K562 (cell line): ENCODE data around the gene SHB.
A peak's percentile ranks its signal among the peaks of the same experiment; 100 is the strongest.

ENCODE experiments used
- CBFB ChIP-seq: sonication (generic); formaldehyde crosslinking; IDR thresholded peaks from 2 replicates; pipeline ENCODE4 v1.4.0; 2020; ENCODE audit warnings: mild to moderate bottlenecking, missing genetic modification reagents
- CREB1 ChIP-seq, 2 experiments: sonication (generic) in 1 of 2; formaldehyde crosslinking in 1 of 2; IDR thresholded peaks; 2 replicates each; pipeline versions ENCODE4 v1.6.1 to v1.8.0; 2012 to 2022; ENCODE audit warnings: inconsistent platforms in 1 of 2, mild to moderate bottlenecking in 1 of 2, missing genetic modification reagents in 1 of 2, moderate library complexity in 1 of 2
- ELF4 ChIP-seq: fragments of 450-650 bp; formaldehyde crosslinking; IDR thresholded peaks from 2 replicates; pipeline ENCODE4 v1.4.0; 2022; ENCODE audit warnings: missing genetic modification characterization
- TAF1 ChIP-seq: IDR thresholded peaks from 2 replicates; pipeline ENCODE4 v1.6.1; 2011; ENCODE audit warnings: mild to moderate bottlenecking, low read length, moderate library complexity; ENCODE audit not compliant: insufficient read depth, control insufficient read depth, severe bottlenecking; ENCODE audit errors: extremely low read depth
- ZNF274 ChIP-seq: IDR thresholded peaks from 2 replicates; pipeline ENCODE4 v1.6.1; 2011; ENCODE audit warnings: low read depth, mild to moderate bottlenecking, low read length, moderate library complexity, borderline replicate concordance
- ZNF76 ChIP-seq: fragments of 250-450 bp; sonication (Bioruptor Pico); IDR thresholded peaks from 2 replicates; pipeline ENCODE4 v1.4.0; 2020; ENCODE audit warnings: mild to moderate bottlenecking, moderate library complexity, borderline replicate concordance
- ZZZ3 ChIP-seq: fragments of 450-650 bp; IDR thresholded peaks from 2 replicates; pipeline ENCODE4 v1.6.1; 2016; ENCODE audit warnings: antibody characterized with exemption, mild to moderate bottlenecking, moderate library complexity
- TF ChIP-seq, protein P1 (sequence below): sonication (generic); formaldehyde crosslinking; IDR thresholded peaks from 2 replicates; pipeline ENCODE4 v1.5.0; 2020; ENCODE audit warnings: missing genetic modification reagents
- TF ChIP-seq, protein P2 (sequence below): fragments of 250-450 bp; sonication (Bioruptor Pico); IDR thresholded peaks from 2 replicates; pipeline ENCODE4 v1.4.0; 2020; ENCODE audit warnings: mild to moderate bottlenecking, moderate library complexity
- TF ChIP-seq, protein P3 (sequence below): fragments of 250-450 bp; sonication (Bioruptor Pico); IDR thresholded peaks from 2 replicates; pipeline ENCODE4 v1.9.0; 2021; ENCODE audit warnings: mild to moderate bottlenecking, inconsistent platforms
- TF ChIP-seq, protein P4 (sequence below): fragments of 450-650 bp; IDR thresholded peaks from 2 replicates; pipeline ENCODE4 v1.7.1; 2018; ENCODE audit warnings: mild to moderate bottlenecking, low read depth; ENCODE audit not compliant: partially characterized antibody
- TF ChIP-seq, protein P5 (sequence below), 3 experiments: IDR thresholded peaks in 2 of 3; conservative IDR thresholded peaks in 1 of 3; 2 replicates each; pipeline ENCODE4 v1.5.1; 2011 to 2012; ENCODE audit warnings: low read length in 3 of 3, mild to moderate bottlenecking in 3 of 3, control low read depth in 2 of 3, improper control_type of control experiment in 1 of 3, inconsistent platforms in 1 of 3, low read depth in 1 of 3, mixed read lengths in 1 of 3, moderate library complexity in 1 of 3; ENCODE audit not compliant: insufficient read depth in 2 of 3

DNA sequence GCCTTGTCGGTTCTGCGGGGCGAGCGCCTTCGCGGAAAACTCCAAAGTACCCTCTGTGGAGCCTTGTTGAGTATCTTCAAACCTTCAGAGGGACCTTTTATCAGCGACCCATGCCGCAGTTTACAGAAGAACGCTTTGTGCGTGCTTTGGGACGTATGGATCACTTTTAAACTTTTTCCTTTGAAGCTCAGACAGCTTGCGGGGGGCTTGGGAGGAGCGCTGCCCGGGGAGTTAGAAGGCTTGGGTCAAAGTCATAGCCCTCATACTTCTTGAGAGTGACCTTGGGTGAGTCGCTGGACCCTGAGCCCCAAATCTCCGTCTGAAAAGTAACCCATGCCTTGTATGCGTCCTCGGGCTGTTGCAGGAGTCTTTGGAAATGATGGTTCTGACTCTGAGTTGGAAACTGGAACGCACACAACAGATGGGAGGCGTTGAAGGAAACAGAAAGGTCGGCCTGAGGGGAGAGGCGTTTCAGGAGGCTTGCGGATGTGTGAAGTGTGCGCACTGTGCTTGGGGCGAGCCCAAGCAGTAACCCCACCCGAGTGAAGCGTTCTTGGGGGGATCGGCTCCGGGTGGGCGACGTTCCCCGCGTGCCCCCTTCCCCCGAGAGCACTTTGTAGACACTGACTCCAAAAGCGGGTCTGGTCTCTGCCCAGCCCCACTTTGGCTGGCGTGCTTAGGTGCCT lies 164.4 kb downstream of the SHB start:
- TF ChIP-seq ZNF76 = 0 out of 2 replicates have a peak, but pooled peaks have one; percentile 2
- 0 out of 2 replicates have a peak, but pooled peaks have one; percentile 7 for TF ChIP-seq ZZZ3
- no peak for TF ChIP-seq CBFB (CRISPR knock-in tag)
- TF ChIP-seq TAF1 = no peak
- TF ChIP-seq, protein P1, sequence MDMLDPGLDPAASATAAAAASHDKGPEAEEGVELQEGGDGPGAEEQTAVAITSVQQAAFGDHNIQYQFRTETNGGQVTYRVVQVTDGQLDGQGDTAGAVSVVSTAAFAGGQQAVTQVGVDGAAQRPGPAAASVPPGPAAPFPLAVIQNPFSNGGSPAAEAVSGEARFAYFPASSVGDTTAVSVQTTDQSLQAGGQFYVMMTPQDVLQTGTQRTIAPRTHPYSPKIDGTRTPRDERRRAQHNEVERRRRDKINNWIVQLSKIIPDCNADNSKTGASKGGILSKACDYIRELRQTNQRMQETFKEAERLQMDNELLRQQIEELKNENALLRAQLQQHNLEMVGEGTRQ = no peak
- TF ChIP-seq, protein P2, sequence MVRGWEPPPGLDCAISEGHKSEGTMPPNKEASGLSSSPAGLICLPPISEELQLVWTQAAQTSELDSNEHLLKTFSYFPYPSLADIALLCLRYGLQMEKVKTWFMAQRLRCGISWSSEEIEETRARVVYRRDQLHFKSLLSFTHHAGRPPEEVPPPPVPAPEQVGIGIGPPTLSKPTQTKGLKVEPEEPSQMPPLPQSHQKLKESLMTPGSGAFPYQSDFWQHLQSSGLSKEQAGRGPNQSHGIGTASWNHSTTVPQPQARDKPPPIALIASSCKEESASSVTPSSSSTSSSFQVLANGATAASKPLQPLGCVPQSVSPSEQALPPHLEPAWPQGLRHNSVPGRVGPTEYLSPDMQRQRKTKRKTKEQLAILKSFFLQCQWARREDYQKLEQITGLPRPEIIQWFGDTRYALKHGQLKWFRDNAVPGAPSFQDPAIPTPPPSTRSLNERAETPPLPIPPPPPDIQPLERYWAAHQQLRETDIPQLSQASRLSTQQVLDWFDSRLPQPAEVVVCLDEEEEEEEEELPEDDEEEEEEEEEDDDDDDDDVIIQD (CRISPR knock-in tag) = no peak
- TF ChIP-seq, protein P3, sequence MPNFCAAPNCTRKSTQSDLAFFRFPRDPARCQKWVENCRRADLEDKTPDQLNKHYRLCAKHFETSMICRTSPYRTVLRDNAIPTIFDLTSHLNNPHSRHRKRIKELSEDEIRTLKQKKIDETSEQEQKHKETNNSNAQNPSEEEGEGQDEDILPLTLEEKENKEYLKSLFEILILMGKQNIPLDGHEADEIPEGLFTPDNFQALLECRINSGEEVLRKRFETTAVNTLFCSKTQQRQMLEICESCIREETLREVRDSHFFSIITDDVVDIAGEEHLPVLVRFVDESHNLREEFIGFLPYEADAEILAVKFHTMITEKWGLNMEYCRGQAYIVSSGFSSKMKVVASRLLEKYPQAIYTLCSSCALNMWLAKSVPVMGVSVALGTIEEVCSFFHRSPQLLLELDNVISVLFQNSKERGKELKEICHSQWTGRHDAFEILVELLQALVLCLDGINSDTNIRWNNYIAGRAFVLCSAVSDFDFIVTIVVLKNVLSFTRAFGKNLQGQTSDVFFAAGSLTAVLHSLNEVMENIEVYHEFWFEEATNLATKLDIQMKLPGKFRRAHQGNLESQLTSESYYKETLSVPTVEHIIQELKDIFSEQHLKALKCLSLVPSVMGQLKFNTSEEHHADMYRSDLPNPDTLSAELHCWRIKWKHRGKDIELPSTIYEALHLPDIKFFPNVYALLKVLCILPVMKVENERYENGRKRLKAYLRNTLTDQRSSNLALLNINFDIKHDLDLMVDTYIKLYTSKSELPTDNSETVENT (CRISPR knock-in tag) = 0 out of 2 replicates have a peak, but pooled peaks have one; percentile 30
- no peak for TF ChIP-seq ZNF274
- TF ChIP-seq ELF4 = no peak
- TF ChIP-seq, protein P4, sequence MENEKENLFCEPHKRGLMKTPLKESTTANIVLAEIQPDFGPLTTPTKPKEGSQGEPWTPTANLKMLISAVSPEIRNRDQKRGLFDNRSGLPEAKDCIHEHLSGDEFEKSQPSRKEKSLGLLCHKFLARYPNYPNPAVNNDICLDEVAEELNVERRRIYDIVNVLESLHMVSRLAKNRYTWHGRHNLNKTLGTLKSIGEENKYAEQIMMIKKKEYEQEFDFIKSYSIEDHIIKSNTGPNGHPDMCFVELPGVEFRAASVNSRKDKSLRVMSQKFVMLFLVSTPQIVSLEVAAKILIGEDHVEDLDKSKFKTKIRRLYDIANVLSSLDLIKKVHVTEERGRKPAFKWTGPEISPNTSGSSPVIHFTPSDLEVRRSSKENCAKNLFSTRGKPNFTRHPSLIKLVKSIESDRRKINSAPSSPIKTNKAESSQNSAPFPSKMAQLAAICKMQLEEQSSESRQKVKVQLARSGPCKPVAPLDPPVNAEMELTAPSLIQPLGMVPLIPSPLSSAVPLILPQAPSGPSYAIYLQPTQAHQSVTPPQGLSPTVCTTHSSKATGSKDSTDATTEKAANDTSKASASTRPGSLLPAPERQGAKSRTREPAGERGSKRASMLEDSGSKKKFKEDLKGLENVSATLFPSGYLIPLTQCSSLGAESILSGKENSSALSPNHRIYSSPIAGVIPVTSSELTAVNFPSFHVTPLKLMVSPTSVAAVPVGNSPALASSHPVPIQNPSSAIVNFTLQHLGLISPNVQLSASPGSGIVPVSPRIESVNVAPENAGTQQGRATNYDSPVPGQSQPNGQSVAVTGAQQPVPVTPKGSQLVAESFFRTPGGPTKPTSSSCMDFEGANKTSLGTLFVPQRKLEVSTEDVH = no peak
- TF ChIP-seq, protein P5, sequence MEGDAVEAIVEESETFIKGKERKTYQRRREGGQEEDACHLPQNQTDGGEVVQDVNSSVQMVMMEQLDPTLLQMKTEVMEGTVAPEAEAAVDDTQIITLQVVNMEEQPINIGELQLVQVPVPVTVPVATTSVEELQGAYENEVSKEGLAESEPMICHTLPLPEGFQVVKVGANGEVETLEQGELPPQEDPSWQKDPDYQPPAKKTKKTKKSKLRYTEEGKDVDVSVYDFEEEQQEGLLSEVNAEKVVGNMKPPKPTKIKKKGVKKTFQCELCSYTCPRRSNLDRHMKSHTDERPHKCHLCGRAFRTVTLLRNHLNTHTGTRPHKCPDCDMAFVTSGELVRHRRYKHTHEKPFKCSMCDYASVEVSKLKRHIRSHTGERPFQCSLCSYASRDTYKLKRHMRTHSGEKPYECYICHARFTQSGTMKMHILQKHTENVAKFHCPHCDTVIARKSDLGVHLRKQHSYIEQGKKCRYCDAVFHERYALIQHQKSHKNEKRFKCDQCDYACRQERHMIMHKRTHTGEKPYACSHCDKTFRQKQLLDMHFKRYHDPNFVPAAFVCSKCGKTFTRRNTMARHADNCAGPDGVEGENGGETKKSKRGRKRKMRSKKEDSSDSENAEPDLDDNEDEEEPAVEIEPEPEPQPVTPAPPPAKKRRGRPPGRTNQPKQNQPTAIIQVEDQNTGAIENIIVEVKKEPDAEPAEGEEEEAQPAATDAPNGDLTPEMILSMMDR (IDR thresholded peaks at IDR 0.05 in 2 of 3, conservative IDR thresholded peaks at IDR 0.05 in 1 of 3; ENCODE audit: insufficient read depth in 2 of 3, low read depth in 1 of 3, low read length in 3 of 3) = no peak; a peak in 1 of 6 replicates
- TF ChIP-seq CREB1 (IDR thresholded peaks at IDR 0.05) = no peak
- TF ChIP-seq CREB1 (CRISPR knock-in tag; IDR thresholded peaks at IDR 0.05) = no peak
